ENCODE results near the gene BACH2. TPM values are rescaled to one million over a fixed set of nuclear protein-coding genes. Genes with fewer than 3 reads are reported as not detected.
"Not testable (repeated sequence)": the region's sequence is repeated elsewhere in the genome, so short reads cannot be mapped to it uniquely, and the experiment has no call there.

Gene BACH2
- polyA plus RNA-seq, 12 donors: 4.4 to 11.8 (median 5.3) TPM; not detected in 1

GRCh38 chr6:90162648-90163387 lies 133.8 kb downstream of the BACH2 start:
- no peak for DNase-seq

DNA sequence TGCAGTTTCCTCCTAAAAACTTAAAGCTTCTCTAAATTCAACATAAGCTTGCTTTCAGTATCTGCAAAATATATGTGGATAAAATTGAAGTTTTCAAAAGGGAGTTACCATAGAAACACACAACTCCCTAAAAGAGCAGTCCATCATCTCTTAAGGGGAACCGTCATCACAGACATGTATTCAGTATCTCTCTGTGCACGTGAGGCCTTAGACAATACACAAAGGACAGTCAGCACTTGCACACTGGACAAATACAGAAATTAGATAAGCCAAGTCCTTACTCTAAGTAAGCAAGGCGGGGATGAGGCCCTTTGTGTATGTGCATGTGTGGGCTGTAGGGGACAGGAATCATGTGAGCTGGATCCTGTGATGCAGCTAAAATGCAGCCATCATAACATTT lies 136.6 kb downstream of the BACH2 start:
- DNase-seq: no peak

- DNase-seq: no peak
Measured at GRCh38 chr6:90159452-90159851, 137.2 kb downstream of the BACH2 start.

GRCh38 chr6:90158936-90159335 lies 137.7 kb downstream of the BACH2 start:
- no peak for DNase-seq

GRCh38 chr6:90157441-90157840 lies 139.2 kb downstream of the BACH2 start:
- DNase-seq: no peak

DNA sequence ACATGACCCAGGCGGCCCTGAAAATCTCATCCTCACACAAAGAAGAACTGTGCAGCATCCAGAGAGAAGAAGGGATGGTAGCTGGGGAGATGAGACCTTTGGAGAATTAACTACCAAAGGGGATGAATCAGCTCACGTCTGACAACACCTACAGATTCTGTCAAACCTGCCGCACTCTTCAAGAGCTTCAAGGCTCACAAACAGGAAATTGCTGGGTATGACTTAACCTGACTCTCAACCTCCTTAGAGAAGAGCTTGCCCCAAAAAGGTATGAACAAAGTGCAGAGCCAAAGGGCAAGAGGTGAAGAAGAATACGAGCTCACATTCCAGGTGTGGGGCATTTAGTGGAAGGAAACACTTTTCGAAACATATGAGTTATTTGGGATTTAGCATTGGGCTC lies 139.8 kb downstream of the BACH2 start:
- no peak for DNase-seq

DNA sequence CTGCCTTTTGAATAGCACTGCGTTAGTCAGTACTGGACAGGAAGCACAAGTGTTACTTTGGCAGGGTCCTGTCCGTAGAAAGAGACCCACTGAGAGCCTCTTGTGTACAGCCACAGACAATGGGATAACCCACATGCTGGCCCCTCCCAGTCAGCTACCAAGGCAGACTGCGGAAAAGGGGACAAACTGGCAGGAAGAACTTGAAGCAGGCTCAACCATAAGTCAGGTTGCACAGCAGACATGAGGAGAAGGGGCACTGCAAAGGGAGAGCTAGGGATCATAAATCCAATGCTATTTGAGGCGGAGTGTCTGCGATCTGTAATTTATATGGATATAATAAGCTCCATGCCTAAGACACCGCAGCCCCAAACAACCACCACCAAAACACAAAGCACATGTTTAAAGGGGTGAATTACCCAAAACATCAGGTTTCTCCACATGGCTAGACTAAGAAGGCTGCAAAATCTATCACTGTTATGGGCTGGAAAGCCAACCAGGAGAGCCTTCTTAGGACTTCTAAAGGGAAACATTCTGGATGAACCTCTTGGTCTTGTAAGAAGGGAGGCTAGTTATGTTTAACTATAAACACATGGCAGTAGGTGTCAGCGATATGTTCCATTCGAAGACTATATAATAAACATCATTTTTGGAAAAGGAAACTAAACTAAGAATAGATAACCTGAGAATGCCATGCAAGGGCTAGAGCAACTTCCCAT lies 141.7 kb downstream of the BACH2 start:
- DNase-seq: no peak

- DNase-seq: no peak
Measured at GRCh38 chr6:90151576-90152422, 144.8 kb downstream of the BACH2 start.

DNA sequence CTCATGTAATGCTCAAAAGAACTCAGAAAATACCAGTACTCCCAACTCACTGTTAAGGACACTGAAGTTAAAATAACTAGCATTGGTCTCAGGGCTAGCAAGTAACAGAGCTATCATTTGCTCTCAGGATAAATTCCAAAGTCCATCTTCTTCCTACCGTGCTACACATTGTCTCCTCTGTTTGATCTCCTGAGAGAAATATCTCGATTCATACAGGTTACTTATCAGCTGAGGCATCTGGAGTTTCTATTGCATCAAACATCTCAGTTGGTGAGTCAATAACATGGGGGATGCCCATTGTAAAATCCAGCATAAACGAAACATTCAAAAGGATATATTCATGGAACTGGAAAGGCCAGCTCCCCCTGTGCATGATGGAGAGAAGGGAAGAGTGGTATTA lies 147.4 kb downstream of the BACH2 start:
- no peak for DNase-seq

- no peak for DNase-seq
Measured at GRCh38 chr6:90148867-90149266, 147.8 kb downstream of the BACH2 start.

DNA sequence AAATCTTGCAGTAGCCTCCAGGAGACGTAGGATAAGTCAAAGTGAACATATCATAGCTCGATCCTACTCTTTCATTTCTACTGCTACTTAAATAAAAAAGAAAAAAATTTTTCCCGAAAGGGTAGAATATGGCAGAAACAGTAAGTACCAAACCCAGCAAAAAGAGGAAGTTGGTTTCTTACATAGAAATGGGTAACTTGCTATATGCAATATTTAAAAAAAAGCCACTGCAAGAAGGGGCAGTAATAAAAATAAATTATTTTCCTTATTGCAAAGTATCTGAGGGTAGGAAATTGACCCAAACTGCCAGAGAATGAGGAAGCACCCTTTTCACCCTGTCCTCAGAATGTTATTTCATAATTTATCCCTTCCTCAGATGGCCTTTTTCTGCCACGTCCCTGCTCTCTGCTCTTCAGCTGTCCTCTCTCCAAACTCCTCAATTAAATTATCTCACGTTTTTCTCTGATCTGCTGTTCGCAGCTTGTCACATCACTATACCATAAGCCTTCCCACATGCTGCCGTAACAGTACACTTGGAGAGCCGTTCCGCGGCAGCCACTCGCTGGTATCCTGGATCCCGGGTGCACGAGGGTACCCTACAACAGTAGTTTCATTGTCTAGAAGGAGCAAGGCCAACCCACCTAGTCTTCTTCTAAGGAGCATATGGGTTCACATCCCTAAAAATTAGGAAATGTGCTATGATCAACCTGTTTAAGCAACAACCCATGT lies 149.6 kb downstream of the BACH2 start:
- DNase-seq: no peak

DNA sequence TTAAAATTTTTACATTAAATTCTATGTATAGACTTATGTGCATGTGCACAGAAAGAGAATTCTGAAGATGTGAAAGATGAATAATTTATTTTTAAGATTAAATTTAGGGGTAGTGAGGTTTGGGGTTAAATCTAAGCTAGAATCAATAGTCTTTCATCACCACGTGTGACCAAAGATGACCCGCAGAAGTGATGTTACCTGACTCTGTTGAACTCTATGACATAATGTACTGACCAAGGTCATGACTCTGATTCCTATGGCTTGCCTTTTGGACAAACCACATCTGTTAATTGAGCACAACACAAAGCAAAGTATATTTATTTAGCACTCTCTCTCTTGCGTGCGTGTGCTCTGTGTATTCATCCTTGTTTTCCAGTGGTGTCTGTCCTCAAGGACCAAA lies 150.6 kb downstream of the BACH2 start:
- no peak for DNase-seq

DNA sequence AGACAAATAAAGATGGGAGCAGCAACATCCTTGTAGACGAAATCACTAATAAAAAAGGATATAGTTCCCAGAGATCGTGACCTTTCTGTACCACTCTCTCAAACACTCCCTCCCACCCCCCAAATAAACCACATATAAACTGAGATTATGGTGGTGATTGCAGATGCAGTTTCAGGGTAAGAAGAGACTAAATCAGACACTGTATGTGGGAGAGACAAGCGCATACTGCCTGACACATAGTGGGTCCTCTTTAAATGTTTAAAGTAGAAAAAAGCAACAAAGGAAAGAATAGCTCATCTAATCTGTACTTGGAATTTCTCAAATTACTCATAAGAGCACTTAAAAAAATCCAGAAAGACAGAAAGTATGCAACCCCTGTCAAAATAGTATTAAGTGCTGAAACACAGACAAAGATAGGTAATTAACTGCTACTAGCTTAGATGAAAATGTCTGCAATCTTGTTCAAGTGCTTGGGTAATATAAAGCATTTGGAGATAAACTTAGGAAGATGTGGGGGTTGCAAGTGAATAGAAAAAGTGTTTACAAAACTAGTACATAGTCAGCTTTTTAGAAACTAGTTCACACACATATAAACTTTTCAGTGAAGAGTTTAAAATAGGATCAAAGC lies 151.6 kb downstream of the BACH2 start:
- DNase-seq: no peak

DNA sequence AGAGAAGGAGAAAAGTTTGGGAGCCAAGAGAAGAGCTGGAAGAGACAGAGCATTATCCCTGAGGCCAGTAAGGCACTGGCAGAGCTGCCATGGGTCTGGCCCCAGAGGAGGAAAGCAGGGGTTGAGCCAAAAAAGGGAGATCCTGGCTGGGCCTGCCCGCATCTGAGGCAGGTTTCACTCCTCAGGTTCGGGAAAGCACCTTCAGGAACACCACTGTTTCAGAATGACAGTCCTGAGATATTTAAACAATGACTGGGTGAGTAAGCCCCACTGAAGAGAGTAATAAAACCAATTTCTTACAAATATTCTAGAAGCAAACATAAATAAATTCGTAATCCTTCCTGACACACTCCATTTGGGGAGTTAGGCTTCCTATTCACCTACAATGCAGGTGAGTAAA lies 152.2 kb downstream of the BACH2 start:
- no peak for DNase-seq

DNA sequence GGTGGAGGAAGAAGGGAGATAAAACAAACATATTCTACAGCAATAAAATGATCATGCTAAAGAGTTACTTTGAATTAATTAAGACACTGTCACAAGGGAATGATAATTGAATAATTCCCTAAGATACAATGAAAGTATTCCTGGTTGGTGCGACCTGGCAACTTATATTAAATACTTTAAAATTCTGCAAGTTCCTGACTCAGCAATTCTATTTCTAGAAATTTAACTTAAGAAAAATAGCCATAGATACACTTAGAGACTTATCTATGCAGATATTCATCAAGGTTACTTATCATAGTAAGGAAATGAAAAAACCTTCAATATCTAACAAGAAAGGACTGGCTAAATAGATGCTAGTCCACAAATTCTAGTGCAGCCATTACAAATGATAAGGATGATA lies 156.0 kb downstream of the BACH2 start:
- DNase-seq: no peak

GRCh38 chr6:90139272-90139817 lies 157.3 kb downstream of the BACH2 start:
- no peak for DNase-seq

DNA sequence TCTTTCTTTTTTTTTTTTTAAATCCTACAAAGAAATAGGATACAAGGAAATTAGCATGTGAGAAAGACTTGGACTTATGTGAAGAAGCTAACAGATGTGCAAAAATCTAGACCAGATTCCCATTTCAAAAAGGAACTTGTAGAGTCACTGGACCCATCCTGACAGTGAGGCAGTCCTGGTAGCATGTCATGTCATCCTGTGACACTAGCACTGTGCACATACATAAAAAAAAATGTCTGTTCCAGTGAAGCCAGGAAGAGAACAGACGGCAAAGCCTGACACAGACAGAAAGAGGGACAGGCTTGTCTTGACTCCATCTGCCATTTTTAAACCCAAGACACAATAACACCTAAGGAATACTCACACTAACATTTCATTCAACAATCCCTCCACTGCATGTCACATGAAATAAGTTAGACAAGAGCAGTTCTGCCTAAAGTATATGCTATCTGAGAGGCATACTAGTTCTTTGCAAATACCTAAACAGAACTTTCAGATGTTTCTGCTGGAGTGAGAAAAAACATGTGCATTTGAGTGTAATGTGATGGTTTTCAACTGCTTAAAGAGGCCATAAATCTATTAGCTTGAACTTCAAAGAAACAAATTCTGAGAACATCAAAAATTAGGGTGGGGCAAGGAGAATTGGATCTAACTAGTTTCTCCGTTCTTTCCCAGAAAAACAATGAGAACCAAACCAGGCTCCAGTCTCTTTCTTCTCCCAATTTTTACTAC lies 159.6 kb downstream of the BACH2 start:
- no peak for DNase-seq

DNA sequence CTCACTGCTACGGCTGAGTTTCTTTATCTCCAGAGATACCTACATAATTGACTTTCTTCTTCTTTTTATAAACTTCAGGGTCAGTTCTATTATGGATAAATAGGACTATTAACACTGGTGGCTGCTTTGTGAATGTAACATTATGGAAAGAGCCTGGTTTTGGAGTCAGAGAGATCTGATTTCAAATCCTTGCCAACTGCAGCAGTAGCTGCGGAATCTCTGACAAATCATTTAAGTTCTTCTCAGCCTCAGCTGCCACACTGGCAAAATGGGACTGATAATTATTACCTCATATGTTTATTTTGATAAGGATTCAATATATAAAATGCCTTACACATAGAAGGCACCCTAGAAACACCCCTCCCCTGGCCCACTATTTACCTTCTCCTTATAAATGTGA lies 160.5 kb downstream of the BACH2 start:
- DNase-seq: no peak

- DNase-seq: no peak
Measured at GRCh38 chr6:90135667-90136066, 161.0 kb downstream of the BACH2 start.

DNA sequence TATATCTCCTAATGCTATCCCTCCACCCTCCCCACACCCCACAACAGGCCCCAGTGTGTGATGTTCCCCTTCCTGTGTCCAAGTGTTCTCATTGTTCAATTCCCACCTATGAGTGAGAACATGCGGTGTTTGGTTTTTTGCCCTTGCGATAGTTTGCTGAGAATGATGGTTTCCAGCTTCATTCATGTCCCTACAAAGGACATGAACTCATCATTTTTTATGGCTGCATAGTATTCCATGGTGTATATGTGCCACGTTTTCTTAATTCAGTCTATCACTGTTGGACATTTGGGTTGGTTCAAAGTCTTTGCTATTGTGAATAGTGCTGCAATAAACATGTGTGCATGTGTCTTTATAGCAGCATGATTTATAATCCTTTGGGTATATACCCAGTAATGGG lies 163.0 kb downstream of the BACH2 start:
- DNase-seq: not testable (repeated sequence)

All from muscle of arm (tissue), 12 donors.